GM19324 (cell line): ENCODE results near the gene PROP1.
"Not testable (repeated sequence)": the region's sequence is repeated elsewhere in the genome, so short reads cannot be mapped to it uniquely, and the experiment has no call there.

Experiments used
- ATAC-seq: cut with Tn5 transposase; IDR thresholded peaks from one replicate; pipeline ENCODE4 v1.9.1; 2021; ENCODE audit warnings: mild to moderate bottlenecking, moderate library complexity; ENCODE audit not compliant: unreplicated experiment, low FRiP score

PROP1 gene

GRCh38 chr5:177995691-177996595, at the start of gene PROP1:
Gene PROP1, minus strand, starts transcription at chr5:177996242. Its CDS starts 309 bp downstream, at chr5:177995933.
- ATAC-seq, result no peak

- not testable (repeated sequence) for ATAC-seq
These were observed 23.5 kb upstream of the PROP1 start for GRCh38 chr5:178019379-178020030.

- not testable (repeated sequence) for ATAC-seq
These were observed 16.7 kb upstream of the PROP1 start for GRCh38 chr5:178012758-178013157.

- ATAC-seq, result not testable (repeated sequence)
These were observed 15.9 kb upstream of the PROP1 start for GRCh38 chr5:178011816-178012554.

- not testable (repeated sequence) for ATAC-seq
These were observed 11.2 kb upstream of the PROP1 start for GRCh38 chr5:178007272-178007671.

GRCh38 chr5:178006536-178007231, 10.6 kb upstream of the PROP1 start:
- not testable (repeated sequence) for ATAC-seq

- ATAC-seq, result not testable (repeated sequence)
These were observed 10.1 kb upstream of the PROP1 start for GRCh38 chr5:178006181-178006535.

- no peak for ATAC-seq
These were observed 1.8 kb upstream of the PROP1 start for GRCh38 chr5:177997846-177998245.

GRCh38 chr5:177997319-177997670, 1.3 kb upstream of the PROP1 start:
- no peak for ATAC-seq

GRCh38 chr5:177996660-177997318, 747 bp upstream of the PROP1 start:
- ATAC-seq, result no peak

- no peak for ATAC-seq
These were observed 1.4 kb downstream of the PROP1 start for GRCh38 chr5:177994561-177995190.

- ATAC-seq, result no peak
These were observed 2.0 kb downstream of the PROP1 start for GRCh38 chr5:177994063-177994462.

GRCh38 chr5:177992466-177992865, 3.6 kb downstream of the PROP1 start:
- no peak for ATAC-seq

GRCh38 chr5:177988989-177989625, 6.9 kb downstream of the PROP1 start:
- ATAC-seq, result no peak

- no peak for ATAC-seq
These were observed 8.7 kb downstream of the PROP1 start for GRCh38 chr5:177987326-177987725.

GRCh38 chr5:177985430-177986040, 10.5 kb downstream of the PROP1 start:
- no peak for ATAC-seq

GRCh38 chr5:177984584-177985206, 11.3 kb downstream of the PROP1 start:
- ATAC-seq, result no peak
